Mammary epithelial cell (primary cell): ENCODE data around the gene ERCC1.
"Not testable (repeated sequence)": the region's sequence is repeated elsewhere in the genome, so short reads cannot be mapped to it uniquely, and the experiment has no call there.

Source experiments
- EZH2 ChIP-seq: IDR thresholded peaks from 2 replicates; pipeline ENCODE4 v1.6.1; 2012; ENCODE audit warnings: low read length, inconsistent platforms, borderline replicate concordance
- TF ChIP-seq, protein P1 (sequence below), 2 donors: IDR thresholded peaks in 1 of 2; conservative IDR thresholded peaks in 1 of 2; 2 replicates each; pipeline ENCODE4 v1.5.1; 2011 to 2012; ENCODE audit warnings: inconsistent platforms in 2 of 2, low read length in 2 of 2, mild to moderate bottlenecking in 2 of 2, control low read depth in 1 of 2, low read depth in 1 of 2; ENCODE audit not compliant: insufficient read depth in 1 of 2; ENCODE audit errors: extremely low read depth in 1 of 2

DNA sequence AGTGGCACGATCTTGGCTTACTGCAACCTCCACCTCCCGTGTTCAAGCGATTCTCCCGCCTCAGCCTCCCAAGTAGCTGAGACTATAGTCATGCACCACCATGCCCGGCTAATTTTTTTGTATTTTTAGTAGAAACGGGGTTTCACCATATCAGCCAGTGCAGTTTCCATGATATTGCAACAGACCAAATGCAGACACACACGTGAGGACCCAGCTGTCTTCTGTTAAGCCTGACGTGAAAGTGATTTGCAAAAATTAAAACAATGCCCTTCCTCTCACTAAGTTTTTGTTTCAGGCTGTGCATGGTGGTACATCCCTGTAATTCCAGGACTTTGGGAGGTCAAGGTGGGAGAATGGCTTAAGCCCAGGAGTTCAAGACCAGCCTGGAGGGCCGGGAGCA is 7.3 kb upstream of the ERCC1 start:
- TF ChIP-seq, protein P1, sequence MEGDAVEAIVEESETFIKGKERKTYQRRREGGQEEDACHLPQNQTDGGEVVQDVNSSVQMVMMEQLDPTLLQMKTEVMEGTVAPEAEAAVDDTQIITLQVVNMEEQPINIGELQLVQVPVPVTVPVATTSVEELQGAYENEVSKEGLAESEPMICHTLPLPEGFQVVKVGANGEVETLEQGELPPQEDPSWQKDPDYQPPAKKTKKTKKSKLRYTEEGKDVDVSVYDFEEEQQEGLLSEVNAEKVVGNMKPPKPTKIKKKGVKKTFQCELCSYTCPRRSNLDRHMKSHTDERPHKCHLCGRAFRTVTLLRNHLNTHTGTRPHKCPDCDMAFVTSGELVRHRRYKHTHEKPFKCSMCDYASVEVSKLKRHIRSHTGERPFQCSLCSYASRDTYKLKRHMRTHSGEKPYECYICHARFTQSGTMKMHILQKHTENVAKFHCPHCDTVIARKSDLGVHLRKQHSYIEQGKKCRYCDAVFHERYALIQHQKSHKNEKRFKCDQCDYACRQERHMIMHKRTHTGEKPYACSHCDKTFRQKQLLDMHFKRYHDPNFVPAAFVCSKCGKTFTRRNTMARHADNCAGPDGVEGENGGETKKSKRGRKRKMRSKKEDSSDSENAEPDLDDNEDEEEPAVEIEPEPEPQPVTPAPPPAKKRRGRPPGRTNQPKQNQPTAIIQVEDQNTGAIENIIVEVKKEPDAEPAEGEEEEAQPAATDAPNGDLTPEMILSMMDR (conservative IDR thresholded peaks at IDR 0.05 in 1 of 2, IDR thresholded peaks at IDR 0.05 in 1 of 2; ENCODE audit: extremely low read depth in 1 of 2, insufficient read depth in 1 of 2, low read depth in 1 of 2, low read length in 2 of 2) = not testable (repeated sequence)
- TF ChIP-seq EZH2 = not testable (repeated sequence)
